NCI-H2081 treated with DMSO at 0.1 percent for 48 hours (cell line): ENCODE data around the gene AKAP14.
"Not testable (repeated sequence)": the region's sequence is repeated elsewhere in the genome, so short reads cannot be mapped to it uniquely, and the experiment has no call there.

Experiments
- DNase-seq: peaks from one replicate; lab custom pipeline; 2025; lab: John Stamatoyannopoulos, UW

AKAP14 gene

DNA sequence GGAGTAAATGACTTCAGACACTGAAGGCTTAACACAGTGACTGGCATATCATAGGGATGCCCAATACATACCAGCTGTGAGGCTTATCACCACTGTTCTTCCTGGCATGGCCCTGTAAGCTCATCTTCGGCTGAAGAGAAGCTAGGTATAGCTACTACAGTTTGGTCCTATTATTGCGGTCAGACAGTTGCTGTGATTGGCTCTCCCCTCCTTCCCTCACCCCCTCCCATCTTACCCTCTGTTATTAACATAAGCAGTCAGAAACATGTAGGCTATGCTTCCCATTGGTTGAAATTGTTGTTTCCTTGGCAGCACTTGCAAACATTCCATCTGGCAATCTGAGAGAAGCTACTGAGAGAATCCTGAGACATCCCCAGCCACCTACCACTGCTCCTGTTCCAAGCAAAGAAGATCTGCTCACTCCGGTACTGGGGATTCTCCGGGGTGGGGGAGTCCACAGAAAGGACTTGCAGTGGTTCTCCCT is at the start of gene AKAP14:
Gene AKAP14 (plus strand): TSS at position 51 of the 484 bp plus-strand sequence. CDS start 7,331 bp downstream, outside the sequence.
- no peak for DNase-seq

DNA sequence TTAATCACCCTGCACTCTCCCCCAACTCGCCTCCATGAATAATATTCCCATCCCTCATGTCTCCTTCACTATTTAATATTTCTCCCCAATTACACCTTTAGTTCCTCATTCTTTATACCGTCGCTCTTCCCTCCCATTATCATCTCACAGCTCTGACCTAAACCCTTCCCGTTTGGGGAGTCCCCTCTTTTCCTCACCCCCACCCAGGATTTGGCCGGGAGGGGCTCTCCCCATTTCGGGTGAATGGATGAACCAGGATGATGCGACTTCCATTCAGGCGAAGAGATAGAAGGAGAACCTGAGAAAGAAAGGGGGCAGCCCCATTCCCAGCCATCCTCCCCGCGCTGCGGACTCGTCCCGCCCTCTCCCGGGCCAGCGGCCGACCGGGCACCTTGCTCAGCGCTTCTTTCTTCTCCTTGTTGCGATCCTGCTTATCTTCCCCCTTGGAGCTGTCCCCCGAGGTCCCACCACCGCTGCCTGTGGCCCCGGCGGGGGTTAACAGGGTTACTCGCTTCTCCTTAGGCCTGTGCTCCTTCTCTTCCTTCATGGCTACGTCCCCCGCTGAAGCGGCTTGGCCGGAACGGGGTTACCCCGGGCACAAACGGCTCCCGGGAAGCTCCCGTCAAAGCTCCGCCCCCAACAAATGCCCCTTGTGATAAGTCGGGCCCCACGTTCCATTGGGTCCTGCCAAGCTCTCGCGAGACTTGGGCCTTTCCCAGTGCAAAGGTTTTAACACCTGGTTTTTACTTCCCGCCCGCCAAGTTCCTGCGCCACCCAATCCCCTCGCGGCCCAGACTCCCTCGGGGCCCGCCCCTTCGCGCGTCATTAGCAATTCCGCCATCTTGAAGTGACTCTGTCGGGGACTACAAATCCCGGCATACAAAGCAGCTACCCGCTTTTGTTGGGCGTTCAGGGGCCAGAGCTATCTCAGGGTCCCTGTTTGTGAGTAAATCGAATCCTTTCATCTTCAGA is 43.0 kb upstream of the AKAP14 start, which contains the start of gene UPF3B:
Gene UPF3B (minus strand): TSS at position 582 of the 972 bp plus-strand sequence. CDS start 35 bp downstream, at position 547.
- peak; percentile 100 for DNase-seq

DNA sequence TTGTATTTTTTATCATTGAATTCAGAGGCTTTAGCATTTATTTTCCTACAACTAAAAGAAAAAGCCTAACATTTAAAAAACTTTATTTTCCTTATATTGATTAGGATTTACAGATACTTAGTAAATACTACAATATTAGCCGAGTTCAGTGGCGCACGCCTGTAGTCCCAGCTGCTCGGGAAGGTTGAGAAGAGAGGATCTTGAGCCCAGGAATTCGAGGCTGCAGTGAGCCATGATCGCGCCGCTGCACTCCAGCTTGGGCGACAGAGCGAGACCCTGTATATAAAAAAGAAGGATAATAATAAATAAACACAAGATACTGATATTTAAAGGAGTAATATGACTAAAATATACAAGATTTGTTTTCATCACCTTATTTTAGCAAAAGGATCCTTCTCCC is 42.2 kb upstream of the AKAP14 start:
- no peak for DNase-seq

DNA sequence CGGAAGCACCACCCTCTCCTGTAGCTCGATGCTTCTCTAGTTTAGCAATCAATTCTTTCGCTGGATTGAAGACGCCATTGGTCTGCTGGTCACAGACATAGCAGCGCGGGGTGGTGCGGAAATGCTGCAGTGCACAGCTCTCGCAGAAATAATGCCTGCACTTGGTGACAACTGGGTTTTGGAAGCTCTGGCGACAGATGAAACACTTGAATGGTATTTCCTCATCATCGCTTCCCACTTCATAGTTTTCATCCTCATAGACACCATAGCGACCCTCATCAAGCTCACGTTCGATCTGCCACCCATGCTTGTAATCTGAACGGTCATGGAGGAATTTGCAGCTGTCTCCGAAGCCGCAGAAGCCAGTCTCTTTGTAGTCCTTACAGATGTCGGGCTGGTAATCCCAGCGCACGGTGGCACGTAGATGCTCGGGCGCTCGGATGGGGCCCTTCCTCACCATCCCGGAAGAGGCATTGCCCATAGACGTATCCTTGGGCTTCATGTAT is 25.0 kb upstream of the AKAP14 start:
- DNase-seq = no peak

DNA sequence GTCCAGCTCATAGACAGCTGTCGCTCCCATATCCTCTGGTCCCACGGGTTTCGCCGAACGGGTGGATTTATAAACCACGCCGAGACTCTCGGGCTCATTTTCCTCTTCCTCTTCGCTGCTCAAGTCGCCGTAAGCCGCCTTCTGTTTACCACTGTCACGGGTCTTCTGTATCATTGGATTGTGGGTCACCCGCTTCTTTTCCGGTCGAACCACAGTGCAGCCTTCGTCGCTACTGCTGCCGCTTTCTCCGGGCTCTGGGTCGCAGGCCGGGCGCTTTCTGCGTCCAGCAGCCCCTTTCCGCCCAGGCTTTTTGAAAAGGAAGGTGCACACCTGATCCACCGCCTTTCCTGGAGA is 24.5 kb upstream of the AKAP14 start:
- DNase-seq = no peak

DNA sequence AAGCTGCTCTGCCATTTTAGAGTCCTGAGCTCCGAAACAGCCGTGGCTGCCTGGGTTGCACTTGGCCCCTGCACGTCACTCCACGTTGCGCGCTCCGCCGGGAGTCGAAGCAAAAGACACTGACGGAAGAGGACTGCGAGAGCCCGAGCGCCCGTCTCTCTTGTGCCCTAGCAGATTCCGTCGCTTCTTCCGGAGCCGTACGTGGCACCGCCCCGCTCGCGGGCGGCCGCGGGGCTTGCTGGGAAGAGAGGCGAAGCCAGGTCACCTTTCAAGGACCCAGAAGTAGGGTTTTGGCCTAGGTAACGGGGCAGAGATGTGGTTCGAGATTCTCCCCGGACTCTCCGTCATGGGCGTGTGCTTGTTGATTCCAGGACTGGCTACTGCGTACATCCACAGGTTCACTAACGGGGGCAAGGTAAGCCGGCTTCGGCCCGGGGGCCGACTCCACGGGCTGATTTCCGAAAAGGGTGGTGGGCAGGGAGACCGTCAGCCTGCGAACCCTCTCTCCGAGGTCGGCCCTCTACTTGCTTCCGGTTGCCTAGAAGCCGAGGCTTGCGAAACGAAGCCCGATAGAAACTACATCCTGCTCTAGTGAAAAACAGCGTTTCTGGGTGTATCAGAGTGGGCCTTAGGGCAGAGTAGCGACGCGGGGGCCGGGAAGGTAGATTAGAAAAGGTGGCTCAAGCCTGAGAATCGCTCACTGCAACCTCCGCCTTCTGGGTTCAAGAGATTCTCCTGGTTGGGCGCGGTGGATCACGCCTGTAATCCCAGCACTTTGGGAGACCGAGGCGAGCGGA is 23.9 kb upstream of the AKAP14 start, which contains the start of the genes NDUFA1 and RNF113A:
Gene NDUFA1 (plus strand): TSS at position 234 of the 797 bp plus-strand sequence. CDS start 80 bp downstream, at position 314.
Gene RNF113A (minus strand): TSS at position 135 of the 797 bp plus-strand sequence. CDS start 120 bp downstream, at position 15.
- DNase-seq = peak; percentile 81

DNA sequence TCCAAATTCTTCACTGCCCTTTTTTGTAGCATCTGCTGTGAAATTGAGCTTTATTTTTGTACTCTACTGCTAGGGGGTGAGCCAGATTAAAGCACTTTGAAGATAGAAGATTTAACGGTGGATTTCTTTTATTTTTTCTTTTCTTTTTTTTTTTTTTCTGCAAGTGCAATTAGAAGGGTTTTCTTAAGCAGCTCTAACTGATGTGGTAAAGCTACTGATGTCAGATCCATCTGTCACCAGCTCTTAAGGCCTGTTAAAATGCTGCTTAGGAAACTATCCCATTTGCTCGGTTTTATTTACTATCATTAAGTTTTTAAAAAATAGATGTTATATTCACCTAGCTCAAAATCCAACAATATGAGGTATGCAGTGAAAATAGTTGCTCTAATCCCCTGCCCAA is 17.0 kb upstream of the AKAP14 start:
- DNase-seq = no peak

DNA sequence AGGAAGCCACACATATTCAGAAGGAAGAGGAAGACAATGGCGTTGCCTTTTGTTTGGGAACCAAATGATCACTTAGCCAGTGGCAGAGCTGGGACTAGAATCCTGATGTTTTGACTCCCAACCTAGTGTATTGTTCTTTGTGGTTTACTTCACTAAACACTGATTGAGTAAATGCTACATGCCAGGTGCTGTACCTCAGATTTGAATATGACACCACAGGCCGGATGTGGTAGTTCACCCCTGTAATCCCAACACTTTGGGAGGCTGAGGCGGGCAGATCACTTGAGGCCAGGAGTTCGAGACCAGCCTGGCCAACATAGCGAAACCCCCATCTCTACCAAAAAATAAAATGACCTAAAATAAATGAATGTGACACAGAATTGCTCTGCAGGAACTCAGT is 15.6 kb upstream of the AKAP14 start:
- DNase-seq = no peak

DNA sequence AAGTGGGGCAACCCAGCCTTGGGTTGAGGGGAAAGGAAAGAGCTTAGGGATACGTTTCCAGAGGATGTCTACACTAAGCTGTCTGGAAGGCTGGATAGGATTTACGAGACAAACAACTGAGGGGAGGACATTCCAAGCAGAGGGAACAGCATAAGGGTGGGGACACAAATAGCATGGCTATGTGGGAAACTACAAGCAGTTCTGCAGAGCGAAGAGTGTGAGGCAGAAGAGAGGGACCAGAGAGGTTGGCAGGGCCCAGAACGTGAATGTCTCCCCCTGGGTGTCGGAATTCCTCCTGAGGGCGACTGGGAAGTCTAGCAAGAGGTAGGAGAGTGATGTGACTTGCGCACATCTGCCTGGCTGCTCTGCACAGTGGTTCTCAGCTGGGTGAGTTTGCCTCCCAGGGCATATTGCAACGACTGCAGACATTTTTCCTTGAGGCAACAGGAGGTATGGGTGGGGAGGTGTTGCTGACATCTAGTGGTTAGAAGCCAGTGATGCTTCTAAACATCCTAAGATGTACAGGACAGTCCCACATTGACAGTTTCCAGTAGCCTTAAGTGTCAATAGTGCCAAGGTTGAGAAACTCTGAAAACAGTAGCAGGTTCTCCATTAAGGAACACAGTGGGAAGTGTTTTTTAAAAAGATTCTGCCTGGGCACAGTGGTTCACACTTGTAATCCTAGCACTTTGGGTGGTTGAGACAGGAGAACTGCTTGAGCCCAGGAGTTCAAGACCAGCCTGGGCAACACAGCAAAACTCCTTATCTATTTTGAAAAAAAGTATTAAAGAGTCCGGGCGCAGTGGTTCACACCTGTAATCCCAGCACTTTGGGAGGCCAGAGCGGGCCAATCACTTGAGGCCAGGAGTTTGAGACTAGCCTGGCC is 14.9 kb upstream of the AKAP14 start:
- peak; percentile 47 for DNase-seq

DNA sequence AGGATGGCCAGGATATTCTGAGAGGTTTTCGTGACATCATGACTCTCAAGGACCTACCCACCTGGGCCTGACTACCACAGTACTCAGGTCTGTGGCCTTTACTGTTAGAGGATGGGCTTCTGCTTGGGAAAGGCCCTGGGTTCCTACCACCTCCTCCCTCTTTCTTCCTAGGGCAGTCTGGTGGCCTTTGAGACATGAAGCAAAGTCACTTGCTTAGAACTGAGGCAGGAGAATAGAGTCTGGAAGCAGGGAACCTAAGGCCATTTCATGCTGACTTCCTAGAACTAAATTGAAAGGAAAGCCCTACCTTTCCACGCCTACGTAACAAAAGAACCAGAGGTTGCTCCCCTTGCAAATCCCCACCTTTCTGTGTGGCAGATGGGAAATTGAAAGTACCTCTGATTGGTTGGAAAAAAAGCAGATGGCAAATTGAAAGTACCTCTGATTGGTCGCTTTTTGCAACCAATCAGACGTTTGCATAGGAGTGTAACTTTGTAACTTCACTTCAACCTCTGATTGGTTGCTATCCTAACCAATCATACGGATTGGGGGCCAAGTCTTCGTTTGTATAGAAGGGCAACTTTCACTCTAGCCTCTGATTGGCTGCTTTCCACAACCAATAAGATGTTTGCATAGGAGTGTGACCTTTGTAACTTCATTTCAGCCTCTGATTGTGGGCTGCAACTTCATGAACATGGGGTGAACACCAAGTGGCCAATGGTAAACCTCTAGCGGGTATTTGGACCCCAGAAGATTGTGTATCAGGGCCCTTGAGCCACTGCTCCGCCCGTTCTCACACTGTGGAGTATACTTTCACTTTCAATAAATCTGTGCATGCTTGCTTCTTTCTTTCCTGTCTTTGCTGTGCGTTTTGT is 9.9 kb upstream of the AKAP14 start:
- no peak for DNase-seq

DNA sequence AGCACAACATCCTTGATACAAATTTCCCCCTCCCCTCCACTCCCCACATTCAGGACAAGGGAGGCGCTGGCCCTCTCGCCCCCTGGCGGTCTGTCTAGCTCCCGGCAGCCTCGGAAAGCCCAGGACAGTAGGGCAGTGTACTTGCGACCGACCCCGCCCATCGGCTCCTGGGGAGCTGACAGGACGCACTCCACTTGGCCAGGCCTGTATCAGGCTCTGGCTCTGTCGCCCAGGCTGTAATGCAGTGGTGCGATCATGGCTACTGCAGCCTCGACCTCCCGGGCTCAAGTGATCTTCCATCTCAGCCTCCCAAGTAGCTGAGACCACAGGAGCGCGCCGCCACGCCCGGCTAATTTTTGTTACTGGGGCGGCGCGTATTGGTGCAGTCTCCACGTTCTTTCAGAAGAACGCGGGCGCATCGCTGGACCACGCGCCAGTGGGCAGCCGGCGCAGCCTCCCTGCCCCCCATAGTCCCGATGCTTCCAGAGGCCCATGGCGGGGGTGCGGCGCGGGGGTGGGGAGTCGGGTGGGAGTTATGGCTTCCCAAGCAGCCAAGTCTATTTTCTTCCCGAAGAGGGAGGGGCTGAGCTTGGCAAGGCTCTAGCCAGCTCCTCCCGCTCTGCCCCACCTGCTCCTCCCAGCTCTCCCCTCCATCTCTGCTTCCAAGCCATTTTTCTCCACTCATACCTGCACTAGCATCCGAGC is 7.8 kb upstream of the AKAP14 start:
- no peak for DNase-seq

DNA sequence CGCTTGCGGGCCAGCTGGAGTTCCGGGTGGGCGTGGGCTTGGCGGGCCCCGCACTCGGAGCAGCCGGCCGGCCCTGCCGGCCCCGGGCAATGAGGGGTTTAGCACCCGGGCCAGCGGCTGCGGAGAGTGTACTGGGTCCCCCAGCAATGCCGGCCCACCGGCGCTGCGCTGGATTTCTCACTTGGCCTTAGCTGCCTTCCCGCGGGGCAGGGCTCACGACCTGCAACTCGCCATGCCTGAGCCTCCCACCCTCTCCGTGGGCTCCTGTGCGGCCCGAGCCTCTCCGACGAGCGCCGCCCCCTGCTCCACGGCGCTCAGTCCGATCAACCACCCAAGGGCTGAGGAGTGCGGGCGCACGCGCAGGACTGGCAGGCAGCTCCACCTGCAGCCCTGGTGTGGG is 5.1 kb upstream of the AKAP14 start:
- DNase-seq = not testable (repeated sequence)

DNA sequence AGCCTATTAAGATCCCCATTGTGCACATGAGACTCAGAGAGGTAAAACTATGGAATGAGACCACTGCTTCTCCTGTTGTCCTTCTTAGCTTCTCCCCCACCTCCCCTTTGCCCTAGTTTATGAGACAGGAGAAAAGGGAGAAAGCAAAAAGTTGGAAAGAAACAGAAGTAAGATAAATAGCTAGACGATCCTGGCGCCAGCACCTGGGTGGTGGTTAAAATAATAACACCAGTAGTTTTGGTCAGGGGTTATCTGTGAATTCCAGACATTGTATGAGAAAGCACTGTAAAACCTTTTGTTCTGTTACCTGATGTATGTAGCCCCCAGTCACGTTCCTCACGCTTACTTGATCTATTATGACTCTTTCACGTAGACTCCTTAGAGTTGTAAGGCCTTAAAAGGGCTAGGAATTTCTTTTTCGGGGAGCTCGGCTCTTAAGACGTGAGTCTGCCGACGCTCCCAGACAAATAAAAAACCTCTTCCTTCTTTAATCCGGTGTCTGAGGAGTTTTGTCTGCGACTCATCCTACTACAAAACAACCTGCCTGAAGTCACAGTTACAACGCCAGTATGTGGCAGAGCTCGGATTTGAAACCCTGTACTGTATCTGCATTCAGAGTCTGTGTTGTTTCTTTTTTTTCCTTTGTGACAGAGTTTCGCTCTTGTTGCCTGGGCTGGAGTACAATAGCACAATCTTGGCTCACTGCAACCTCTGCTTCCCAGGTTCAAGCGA is 3.6 kb upstream of the AKAP14 start:
- not testable (repeated sequence) for DNase-seq

DNA sequence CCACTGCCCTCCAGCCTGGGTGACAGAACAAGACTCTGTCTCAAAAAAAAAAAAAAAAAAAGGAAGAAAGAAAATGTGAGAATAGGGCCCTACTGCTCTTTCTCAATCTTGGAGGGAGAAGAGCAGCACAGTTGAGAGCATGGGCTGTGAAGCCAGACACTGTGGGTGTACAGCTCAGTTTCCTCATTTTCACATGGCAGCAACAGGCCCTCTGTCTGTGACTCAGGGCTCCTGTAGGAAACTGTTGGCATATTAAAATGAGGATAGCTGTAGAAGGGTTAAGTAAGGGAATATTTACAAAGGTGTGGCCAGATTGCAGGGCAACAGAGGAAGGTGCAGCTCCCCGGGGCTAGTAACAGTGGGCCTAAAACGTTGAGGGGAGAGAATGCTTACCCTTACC is 3.4 kb downstream of the AKAP14 start:
- no peak for DNase-seq

DNA sequence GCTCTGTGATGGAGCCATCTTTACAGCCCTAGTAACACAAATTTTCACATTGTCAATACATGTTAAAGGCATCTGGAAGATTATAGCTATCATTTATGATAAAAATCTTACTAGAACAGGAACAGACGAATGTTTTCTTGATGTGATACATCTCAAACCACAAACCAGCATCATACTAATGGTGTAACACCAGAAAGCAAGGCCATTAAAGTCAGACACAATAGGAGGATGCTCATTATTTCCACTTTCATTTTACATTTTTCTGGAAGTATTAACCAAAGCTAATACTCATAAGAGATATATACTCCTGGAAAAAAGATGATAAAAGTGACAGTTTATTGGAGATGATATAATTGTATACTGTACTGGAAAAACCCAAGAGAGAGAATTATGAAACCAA is 5.3 kb downstream of the AKAP14 start:
- no peak for DNase-seq

DNA sequence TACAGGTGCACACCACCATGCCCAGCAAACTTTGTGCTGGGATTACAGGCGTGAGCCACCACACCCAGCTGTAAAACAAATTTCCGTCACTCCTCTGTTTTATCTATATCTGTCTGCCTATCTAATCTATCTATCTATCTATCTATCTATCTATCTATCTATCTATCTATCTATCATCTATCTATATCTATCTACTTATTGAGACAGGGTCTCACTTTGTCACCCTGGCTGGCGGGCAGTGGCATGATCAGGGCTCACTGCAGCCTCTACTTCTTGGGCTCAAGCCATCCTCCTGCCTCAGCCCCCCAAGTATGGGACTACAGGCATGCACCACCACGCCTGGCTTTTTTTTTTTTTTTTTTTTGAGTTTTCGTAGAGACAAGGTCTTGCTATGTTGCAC is 20.6 kb downstream of the AKAP14 start:
- no peak for DNase-seq

DNA sequence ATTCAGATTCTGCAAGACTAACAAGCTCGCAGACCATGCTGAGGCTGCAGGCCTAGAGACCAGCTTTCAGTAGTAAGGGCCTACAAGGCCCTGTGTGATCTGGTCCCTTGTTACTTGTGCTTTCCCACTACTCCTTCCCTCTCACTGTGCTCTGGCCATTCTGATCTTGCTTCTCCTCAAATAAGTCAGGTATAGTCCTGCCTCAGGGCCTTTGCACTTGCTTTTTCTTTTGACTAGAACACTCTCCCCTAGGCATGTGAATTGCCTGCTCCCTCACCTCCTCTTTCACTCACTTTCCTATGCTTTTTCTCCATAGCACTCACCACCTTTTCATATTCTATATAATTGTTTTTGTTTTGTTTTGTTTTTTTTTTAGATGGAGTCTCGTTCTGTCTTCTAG is 22.2 kb downstream of the AKAP14 start:
- no peak for DNase-seq

DNA sequence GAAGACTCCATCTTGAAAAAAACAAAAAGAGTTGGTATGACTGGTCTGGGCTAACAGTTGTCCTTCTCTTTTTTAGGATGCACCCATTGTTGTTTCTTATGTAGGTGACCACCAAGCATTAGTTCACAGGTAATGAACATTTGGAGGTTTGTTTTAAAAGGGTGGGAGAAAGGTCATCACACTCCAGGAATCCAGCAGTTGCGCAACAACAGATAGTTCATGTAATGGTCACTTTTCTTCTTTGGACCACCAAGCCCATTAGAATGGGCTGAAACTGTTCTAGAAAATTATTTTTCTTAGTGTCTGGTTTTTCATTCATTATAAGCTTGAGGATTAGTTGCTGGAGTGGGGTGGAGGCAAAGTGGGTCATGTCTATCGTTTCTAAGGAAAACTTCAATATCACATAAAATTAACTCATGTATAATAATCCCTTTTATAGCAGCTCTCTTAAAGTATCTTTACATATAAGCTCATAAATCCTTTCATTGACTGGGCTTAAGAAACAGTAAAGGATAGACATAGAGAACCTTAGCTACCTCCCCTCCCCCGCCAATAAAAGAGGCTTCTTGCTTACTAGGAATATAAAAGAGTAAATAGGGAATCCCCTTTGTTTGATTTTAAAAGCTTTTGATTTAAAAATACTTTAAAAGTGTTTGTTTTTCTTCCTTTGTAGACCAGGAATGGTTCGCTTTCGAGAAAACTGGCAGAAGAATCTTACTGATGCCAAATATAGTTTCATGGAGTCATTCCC is 24.3 kb downstream of the AKAP14 start:
- DNase-seq = no peak
